Heart right ventricle (tissue), 16 donors: ENCODE measurements around the gene PRPF39. TPM values are rescaled to one million over a fixed set of nuclear protein-coding genes. Genes with fewer than 3 reads are reported as not detected.
"Not testable (repeated sequence)": the region's sequence is repeated elsewhere in the genome, so short reads cannot be mapped to it uniquely, and the experiment has no call there.

Experiments used
- ATAC-seq, 8 donors: fragments of 200-7000 bp; cut with Tn5 transposase; one replicate each; pipeline ENCODE4 v1.9.1; 2020; ENCODE audit warnings: mild to moderate bottlenecking in 8 of 8, moderate library complexity in 8 of 8, moderate number of reproducible peaks in 1 of 8
- DNase-seq, 2 donors: peaks; one replicate each; pipeline ENCODE4 v3.0.0-alpha.2; 2020
- H3K27ac ChIP-seq, 10 donors: fragments of 200-600 bp; sonication (generic) in 2 of 10; one replicate each; pipeline versions ENCODE4 v1.5.0 to v1.8.0; 2020 to 2022; ENCODE audit warnings: mild to moderate bottlenecking in 3 of 10
- H3K27me3 ChIP-seq, 7 donors: fragments of 200-600 bp; one replicate each; pipeline ENCODE4 v1.8.0; 2021 to 2022; ENCODE audit warnings: mild to moderate bottlenecking in 2 of 7
- H3K36me3 ChIP-seq, 9 donors: fragments of 200-600 bp; sonication (generic) in 1 of 9; one replicate each; pipeline versions ENCODE4 v1.5.0 to v1.8.0; 2020 to 2022; ENCODE audit warnings: mild to moderate bottlenecking in 2 of 9
- H3K4me1 ChIP-seq, 9 donors: fragments of 200-600 bp; sonication (generic) in 1 of 9; one replicate each; pipeline versions ENCODE4 v1.5.0 to v1.8.0; 2020 to 2022; ENCODE audit warnings: mild to moderate bottlenecking in 4 of 9
- H3K4me3 ChIP-seq, 10 donors: fragments of 200-600 bp; sonication (generic) in 2 of 10; one replicate each; pipeline versions ENCODE4 v1.5.0 to v1.8.0; 2020 to 2022; ENCODE audit warnings: mild to moderate bottlenecking in 7 of 10, moderate library complexity in 2 of 10
- H3K9me3 ChIP-seq, 11 donors: fragments of 200-600 bp in 10 of 11; sonication (generic) in 2 of 11; one replicate each; pipeline versions ENCODE4 v1.5.0 to v1.8.0; 2013 to 2022; ENCODE audit warnings: mild to moderate bottlenecking in 2 of 11, control low read depth in 1 of 11, moderate library complexity in 1 of 11
- CTCF ChIP-seq, 9 donors: fragments of 200-600 bp; sonication (generic) in 2 of 9; IDR thresholded peaks; one replicate each; pipeline versions ENCODE4 v1.5.0 to v1.8.0; 2021 to 2022; ENCODE audit warnings: antibody characterized with exemption in 9 of 9, mild to moderate bottlenecking in 5 of 9, moderate library complexity in 1 of 9
- WGBS, 2 donors: extraction: QIAGEN DNeasy Blood & Tissue Kit; methylation state at CpG; one replicate each; pipeline ENCODE4 v1.1.7; 2013; ENCODE audit warnings: inconsistent platforms in 1 of 2; 5-methylcytosine and 5-hydroxymethylcytosine counted together
- intact Hi-C, 10 donors: fragments of 100-400 bp; cut with DNase I; formaldehyde crosslinking; loops; one replicate each; pipeline versions ENCODE4 v1.11.1 to v1.14.2; 2022
- polyA plus RNA-seq, 2 donors: library from polyadenylated mRNA; stranded (reverse); fragments of 200-250 nt; gene quantifications; one replicate each; pipeline ENCODE4 v1.2.3, GENCODE V29; 2013
- total RNA-seq, 10 donors: library from RNA; stranded (reverse); fragmentation: NEBNext Ultra II Directional in 3 of 10; extraction: Animal tissue kit (Norgen Biotek cat#: 25700) in 3 of 10; gene quantifications; one replicate each; pipeline versions ENCODE4 v1.2.1 to v1.2.4, GENCODE V29; 2021 to 2023
- donor health status: Arrhythmogenic right ventricular cardiomyopathy.
- donor health status: ischemic (EF 13 %, LVEDD 7.1; RV severe dilation, severe dysfunction).
- donor health status: healthy with polysubstance abuse.
- donor health status: DM: no; HTN: yes; CAD: no.
- donor health status: DM: no; HTN: no; CAD: no.
- donor health status: ischemic (EF 25% LVEDD 6.9; RV normal size, moderate dysfunction).
- donor health status: ischemic (EF 25% LVEDD 5.7; RV mildly dilated, moderate dysfunction).
- donor health status: healthy.
- donor health status: DM: yes; HTN: yes; CAD: no.
- donor health status: Ischemic cardiomyopathy.
- donor health status: ischemic (EF 35%, LVEDD 5.7; RV mildly dilated, moderate dysfunction).
- donor health status: nonischemic (EF 11% LVEDD 7.7; RV severe dilation, severe dysfunction).
- donor health status: DM: yes; HTN: yes; CAD: no.
- donor health status: PGD.
- donor health status: ischemic (EF 29% LVEDD 5.4; RV normal size, mild dysfunction).
- donor health status: nonischemic (EF 23%, LVEDD 6.1; RV moderate dilation, normal function).

PRPF39 gene
- total and polyA plus RNA-seq, 12 donors, result 8.2 to 39.5 (median 13.4) TPM

DNA sequence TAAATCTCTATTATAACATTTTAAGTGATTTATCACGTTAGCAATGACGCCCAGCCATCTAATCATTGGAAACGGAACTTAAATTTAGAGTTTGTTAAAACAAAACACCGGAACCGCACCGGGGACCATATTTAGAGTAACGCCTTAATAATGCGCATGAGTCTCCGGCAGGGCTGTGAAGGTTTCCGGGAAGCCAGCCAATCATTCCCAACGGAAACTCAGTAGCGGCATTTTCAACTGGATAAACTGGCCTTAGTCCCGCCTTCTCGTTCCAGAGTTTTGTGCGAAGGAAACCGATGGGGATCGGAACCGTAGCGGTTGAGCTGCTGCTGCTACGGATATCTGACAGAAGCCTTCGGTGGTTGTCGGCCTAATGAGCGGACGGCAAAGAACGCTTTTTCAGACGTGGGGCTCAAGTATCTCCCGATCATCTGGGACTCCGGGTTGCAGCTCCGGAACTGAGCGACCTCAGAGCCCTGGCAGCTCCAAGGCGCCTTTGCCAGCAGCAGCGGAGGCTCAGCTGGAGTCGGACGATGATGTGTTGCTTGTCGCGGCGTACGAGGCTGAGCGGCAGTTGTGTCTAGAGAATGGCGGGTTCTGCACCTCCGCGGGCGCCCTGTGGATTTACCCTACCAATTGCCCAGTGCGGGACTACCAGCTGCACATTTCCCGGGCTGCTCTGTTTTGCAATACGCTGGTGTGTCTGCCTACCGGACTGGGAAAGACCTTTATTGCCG lies 51.9 kb downstream of the PRPF39 start, which contains the start of gene FANCM:
FANCM (plus strand) TSS at position 272 of the 737 bp plus-strand sequence; CDS start at position 374, 102 bp downstream.
- TF ChIP-seq CTCF (IDR thresholded peaks at IDR 0.05), result no peak
- intact Hi-C loops, result loop anchor here in 8 of 10 donors (1.0 to 10.0 kb wide), 13 partner anchors 51 to 231 kb away; partner anchors contain the start of genes MIS18BP1 (in 7 of the 8), KLHL28 (in 4 of the 8), PRPF39 (in 3 of the 8) and TOGARAM1 (in 3 of the 8)
- DNase-seq (peak; percentile 72 to 97), ATAC-seq (peak; percentile 72 to 88 (median 80))
- peaks cover 0 to 51% (median 34%) of the 10 kb centered on the region in 9 donors for H3K4me1 ChIP-seq
- H3K27ac ChIP-seq, result peak within 1 kb of the TSS; percentile 28 to 94 (median 92)
- H3K9me3 ChIP-seq, result no peaks in the 10 kb centered on the region
- WGBS, 2 donors, result 0% methylated on average over 48 of the region's 48 CpGs
- no peaks in the 10 kb centered on the region for H3K36me3 ChIP-seq
- H3K27me3 ChIP-seq, result no peaks in the 10 kb centered on the region
- peak within 1 kb of the TSS; percentile 48 to 85 (median 71) for H3K4me3 ChIP-seq

DNA sequence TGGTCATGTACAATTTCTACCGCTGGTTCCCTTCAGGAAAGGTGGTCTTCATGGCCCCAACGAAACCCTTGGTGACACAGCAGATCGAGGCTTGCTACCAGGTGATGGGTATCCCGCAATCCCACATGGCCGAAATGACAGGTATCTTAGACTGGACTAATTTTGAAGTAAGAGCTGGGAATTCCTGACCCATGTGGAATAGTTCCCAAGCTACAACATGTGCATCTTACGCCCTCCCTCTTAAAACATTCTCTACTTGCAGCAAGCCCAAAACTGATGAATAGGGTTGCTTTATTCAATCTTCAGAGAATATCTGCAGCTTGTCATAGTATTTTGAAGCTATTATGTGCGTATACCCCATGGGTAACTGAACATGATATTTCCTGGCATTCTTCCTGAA lies 52.5 kb downstream of the PRPF39 start:
- H3K4me3 ChIP-seq, result peak overlapping the region; percentile 48 to 85 (median 71)
- H3K9me3 ChIP-seq, result no peaks in the 10 kb centered on the region
- DNase-seq (no peak), ATAC-seq (no peak)
- H3K36me3 ChIP-seq, result no peaks in the 10 kb centered on the region
- intact Hi-C loops, result loop anchor here in 7 of 10 donors (5.0 to 10.0 kb wide), 7 partner anchors 52 to 232 kb away; partner anchors contain the start of genes MIS18BP1 (in 4 of the 7), KLHL28 (in 2 of the 7), PRPF39 (in 2 of the 7) and TOGARAM1 (in 2 of the 7)
- H3K27ac ChIP-seq, result peak overlapping the region in 5 of 10 donors; percentile 82 to 93 (median 93)
- WGBS, 2 donors, result 1 to 2% methylated on average over 7 of the region's 7 CpGs
- H3K27me3 ChIP-seq, result no peaks in the 10 kb centered on the region
- TF ChIP-seq CTCF (IDR thresholded peaks at IDR 0.05), result no peak
- peaks cover 0 to 46% (median 31%) of the 10 kb centered on the region in 9 donors for H3K4me1 ChIP-seq

GRCh38 chr14:45140661-45141187 lies 56.8 kb downstream of the PRPF39 start:
- DNase-seq (no peak), ATAC-seq (no peak)
- Histone ChIP-seq H3K4me3 (no peak overlapping the region), H3K27me3 (no peaks in the 10 kb centered on the region), H3K4me1 (peaks cover 0 to 28% (median 21%) of the 10 kb centered on the region in 9 donors), H3K27ac (no peak overlapping the region), H3K36me3 (peaks cover 0 to 12% (median 0%) of the 10 kb centered on the region in 9 donors), H3K9me3 (no peaks in the 10 kb centered on the region)
- intact Hi-C loops, result no loop called here
- TF ChIP-seq CTCF (IDR thresholded peaks at IDR 0.05), result no peak
- 96% methylated on average over 6 of the region's 6 CpGs for WGBS, 2 donors

DNA sequence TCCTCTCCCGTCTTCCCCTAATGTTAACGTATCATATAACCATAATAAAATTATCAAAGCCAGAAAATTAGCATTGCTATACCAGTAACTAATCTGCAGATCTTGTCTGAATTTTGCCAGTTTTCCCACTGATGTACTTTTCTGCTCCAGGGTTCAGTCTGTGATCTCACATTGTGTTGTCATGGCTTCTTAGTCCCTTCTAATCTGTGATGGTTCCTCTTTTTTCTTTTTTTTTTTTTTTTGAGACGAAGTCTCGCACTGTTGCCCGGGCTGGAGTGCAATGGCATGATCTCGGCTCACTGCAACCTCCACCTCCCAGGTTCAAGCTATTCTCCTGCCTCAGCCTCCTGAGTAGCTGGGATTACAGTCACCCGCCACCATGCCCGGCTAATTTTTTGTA lies 58.2 kb downstream of the PRPF39 start:
- H3K9me3 ChIP-seq, H3K4me3 ChIP-seq, H3K27me3 ChIP-seq, DNase-seq, H3K27ac ChIP-seq, ATAC-seq, intact Hi-C loops: not testable (repeated sequence)
- Histone ChIP-seq H3K4me1 (peaks cover 0 to 19% (median 12%) of the 10 kb centered on the region in 9 donors), H3K36me3 (peaks cover 0 to 12% (median 0%) of the 10 kb centered on the region in 9 donors)
- WGBS, 2 donors, result 93 to 96% methylated on average over 8 of the region's 8 CpGs
